ENCODE data around the gene SEBOX. TPM values are rescaled to one million over a fixed set of nuclear protein-coding genes. Genes with fewer than 3 reads are reported as not detected.

The SEBOX gene
- not detected for polyA plus RNA-seq (2012; ENCODE audit: insufficient read length, low read depth)

- no peak for TF ChIP-seq FOXP2 (optimal IDR thresholded peaks at IDR 0.05; ENCODE audit: borderline replicate concordance, extremely low read depth, extremely low read length, insufficient read depth)
- no peak for TF ChIP-seq SIN3A (IDR thresholded peaks at IDR 0.05; ENCODE audit: borderline replicate concordance, insufficient read depth, low read length)
- TF ChIP-seq TAF1 (IDR thresholded peaks at IDR 0.05; ENCODE audit: borderline replicate concordance, insufficient read depth, low read length) = no peak
- no peak for TF ChIP-seq POLR2AphosphoS5 (IDR thresholded peaks at IDR 0.05; ENCODE audit: low read depth, low read length)
- TF ChIP-seq REST (IDR thresholded peaks at IDR 0.05; ENCODE audit: insufficient read depth in 1 of 2, low read depth in 2 of 2, low read length in 2 of 2) = no peak
These were observed at the start of gene SEBOX for GRCh38 chr17:28364665-28365363. Gene SEBOX, minus strand, starts transcription at chr17:28365199. Its CDS starts 48 bp downstream, at chr17:28365151.

DNA sequence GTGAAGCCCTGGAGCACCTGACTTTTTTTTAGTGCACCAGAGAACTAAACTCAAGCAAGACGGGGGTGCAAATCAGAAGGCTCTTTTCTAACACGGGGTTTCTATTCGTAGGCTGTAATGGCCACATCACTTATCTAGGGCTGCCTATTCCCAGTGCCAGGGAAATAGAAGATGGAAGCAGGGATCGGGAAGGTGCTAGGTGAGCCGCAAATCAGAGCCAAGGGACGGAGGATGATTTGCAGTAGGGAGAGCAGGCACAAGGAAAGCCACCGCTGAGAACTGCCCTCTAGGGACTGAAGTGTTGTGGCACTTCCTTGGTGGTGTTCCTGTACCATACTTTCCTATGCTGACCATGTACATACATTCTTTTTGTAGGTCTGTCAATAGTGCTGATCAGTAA, 48.8 kb upstream of the SEBOX start:
- TF ChIP-seq POLR2AphosphoS5 (IDR thresholded peaks at IDR 0.05; ENCODE audit: low read depth, low read length) (no peak), FOXP2 (optimal IDR thresholded peaks at IDR 0.05; ENCODE audit: borderline replicate concordance, extremely low read depth, extremely low read length, insufficient read depth) (no peak), REST (IDR thresholded peaks at IDR 0.05; ENCODE audit: insufficient read depth in 1 of 2, low read depth in 2 of 2, low read length in 2 of 2) (no peak), SIN3A (IDR thresholded peaks at IDR 0.05; ENCODE audit: borderline replicate concordance, insufficient read depth, low read length) (no peak), TAF1 (IDR thresholded peaks at IDR 0.05; ENCODE audit: borderline replicate concordance, insufficient read depth, low read length) (no peak)

- TF ChIP-seq REST (IDR thresholded peaks at IDR 0.05; ENCODE audit: insufficient read depth in 1 of 2, low read depth in 2 of 2, low read length in 2 of 2) (no peak), SIN3A (IDR thresholded peaks at IDR 0.05; ENCODE audit: borderline replicate concordance, insufficient read depth, low read length) (no peak), FOXP2 (optimal IDR thresholded peaks at IDR 0.05; ENCODE audit: borderline replicate concordance, extremely low read depth, extremely low read length, insufficient read depth) (no peak), POLR2AphosphoS5 (IDR thresholded peaks at IDR 0.05; ENCODE audit: low read depth, low read length) (no peak), TAF1 (IDR thresholded peaks at IDR 0.05; ENCODE audit: borderline replicate concordance, insufficient read depth, low read length) (no peak)
These were observed 47.1 kb upstream of the SEBOX start for GRCh38 chr17:28412099-28412498.

- TF ChIP-seq REST (IDR thresholded peaks at IDR 0.05; ENCODE audit: insufficient read depth in 1 of 2, low read depth in 2 of 2, low read length in 2 of 2) (no peak), SIN3A (IDR thresholded peaks at IDR 0.05; ENCODE audit: borderline replicate concordance, insufficient read depth, low read length) (no peak)
These were observed 42.9 kb upstream of the SEBOX start for GRCh38 chr17:28407974-28408306.

All from PFSK-1 (cell line).